Spleen (tissue), 11 donors: ENCODE data around the gene ERCC1. TPM values are rescaled to one million over a fixed set of nuclear protein-coding genes. Genes with fewer than 3 reads are reported as not detected.

Experiments used
- DNase-seq: peaks from one replicate; pipeline ENCODE4 v3.0.0-alpha.2; 2020
- H3K27ac ChIP-seq, 8 donors: fragments of 200-600 bp; sonication (generic) in 7 of 8; 1 replicate in 4 of 8; 2 replicates in 4 of 8; pipeline versions ENCODE4 v1.5.0 to v1.8.0; 2016 to 2021; ENCODE audit warnings: inconsistent platforms in 4 of 8, mild to moderate bottlenecking in 4 of 8, moderate library complexity in 1 of 8
- H3K27me3 ChIP-seq, 7 donors: fragments of 200-600 bp; sonication (generic) in 6 of 7; replicated peaks in 1 of 7; 1 replicate in 4 of 7; 2 replicates in 3 of 7; pipeline versions ENCODE4 v1.5.0 to v1.8.0; 2016 to 2021; ENCODE audit warnings: inconsistent platforms in 3 of 7, mild to moderate bottlenecking in 1 of 7
- H3K36me3 ChIP-seq, 6 donors: fragments of 200-600 bp; sonication (generic) in 5 of 6; 1 replicate in 4 of 6; 2 replicates in 2 of 6; pipeline versions ENCODE4 v1.5.0 to v1.8.0; 2016 to 2021; ENCODE audit warnings: inconsistent platforms in 2 of 6
- H3K4me1 ChIP-seq, 6 donors: fragments of 200-600 bp; sonication (generic) in 5 of 6; 1 replicate in 3 of 6; 2 replicates in 3 of 6; pipeline versions ENCODE4 v1.5.0 to v1.8.0; 2016 to 2021; ENCODE audit warnings: inconsistent platforms in 3 of 6
- H3K4me3 ChIP-seq, 8 donors: fragments of 200-600 bp; sonication (generic) in 7 of 8; 1 replicate in 4 of 8; 2 replicates in 4 of 8; pipeline versions ENCODE4 v1.5.0 to v1.8.0; 2016 to 2021; ENCODE audit warnings: inconsistent platforms in 4 of 8, mild to moderate bottlenecking in 4 of 8, moderate library complexity in 2 of 8
- H3K9me3 ChIP-seq, 8 donors: fragments of 200-600 bp; sonication (generic) in 7 of 8; 1 replicate in 4 of 8; 2 replicates in 4 of 8; pipeline versions ENCODE4 v1.5.0 to v1.8.0; 2016 to 2021; ENCODE audit warnings: inconsistent platforms in 4 of 8
- POLR2A ChIP-seq, 3 donors: fragments of 450-650 bp; IDR thresholded peaks; one replicate each; pipeline ENCODE4 v1.5.1; 2017; ENCODE audit warnings: antibody characterized with exemption in 3 of 3, mild to moderate bottlenecking in 1 of 3
- POLR2AphosphoS5 ChIP-seq, 3 donors: sonication (generic); formaldehyde crosslinking; IDR thresholded peaks; one replicate each; pipeline ENCODE4 v1.5.1; 2017; ENCODE audit warnings: antibody characterized with exemption in 3 of 3
- WGBS, 5 donors: extraction: QIAGEN DNeasy Blood & Tissue Kit in 3 of 5; methylation state at CpG; one replicate each; pipeline versions ENCODE4 v1.1.5 to v1.1.7; 2013 to 2018; 5-methylcytosine and 5-hydroxymethylcytosine counted together
- intact Hi-C: fragments of 100-400 bp; cut with DNase I; formaldehyde crosslinking; loops from one replicate; pipeline ENCODE4 v1.15.0; 2023; ENCODE audit warnings: low total_unique reads
- polyA plus RNA-seq, 3 donors: library from polyadenylated mRNA; stranded (reverse); fragments of 200-250 nt; gene quantifications; one replicate each; pipeline ENCODE4 v1.2.1, GENCODE V29; 2013
- total RNA-seq, 7 donors: library from RNA; depleted of rRNA in 3 of 7; stranded (reverse); fragments of >200 nt in 3 of 7; fragmentation: NEBNext Ultra II Directional in 4 of 7; extraction: Animal tissue kit (Norgen Biotek cat#: 25700) in 4 of 7; gene quantifications; one replicate each; pipeline versions ENCODE4 v1.1.0 to v1.2.1, GENCODE V29; 2016 to 2021
- TF ChIP-seq, protein P1 (sequence below), 11 experiments: fragments of 200-600 bp in 7 of 11; fragments of 450-650 bp in 4 of 11; sonication (generic) in 4 of 11; IDR thresholded peaks in 8 of 11; conservative IDR thresholded peaks in 3 of 11; 1 replicate in 7 of 11; 2 replicates in 4 of 11; pipeline versions ENCODE4 v1.4.0 to v1.8.0; 2016 to 2021; ENCODE audit warnings: antibody characterized with exemption in 11 of 11, inconsistent platforms in 4 of 11, mild to moderate bottlenecking in 1 of 11
- donor health status: healthy with polysubstance abuse.
- donor health status: DM: no; HTN: no; CAD: no; lungs with moderate emphysema.
- donor health status: DM: no; HTN: no; CAD: no.
- donor health status: Bipolar disorder and iron deficiency.
- donor health status: healthy.
- donor health status: DM: no; HTN: no; CAD: no.
- donor health status: DM: yes; HTN: yes; CAD: no.

Gene ERCC1
- total and polyA plus RNA-seq, 10 donors, result 45.3 to 69.4 (median 54.1) TPM

DNA sequence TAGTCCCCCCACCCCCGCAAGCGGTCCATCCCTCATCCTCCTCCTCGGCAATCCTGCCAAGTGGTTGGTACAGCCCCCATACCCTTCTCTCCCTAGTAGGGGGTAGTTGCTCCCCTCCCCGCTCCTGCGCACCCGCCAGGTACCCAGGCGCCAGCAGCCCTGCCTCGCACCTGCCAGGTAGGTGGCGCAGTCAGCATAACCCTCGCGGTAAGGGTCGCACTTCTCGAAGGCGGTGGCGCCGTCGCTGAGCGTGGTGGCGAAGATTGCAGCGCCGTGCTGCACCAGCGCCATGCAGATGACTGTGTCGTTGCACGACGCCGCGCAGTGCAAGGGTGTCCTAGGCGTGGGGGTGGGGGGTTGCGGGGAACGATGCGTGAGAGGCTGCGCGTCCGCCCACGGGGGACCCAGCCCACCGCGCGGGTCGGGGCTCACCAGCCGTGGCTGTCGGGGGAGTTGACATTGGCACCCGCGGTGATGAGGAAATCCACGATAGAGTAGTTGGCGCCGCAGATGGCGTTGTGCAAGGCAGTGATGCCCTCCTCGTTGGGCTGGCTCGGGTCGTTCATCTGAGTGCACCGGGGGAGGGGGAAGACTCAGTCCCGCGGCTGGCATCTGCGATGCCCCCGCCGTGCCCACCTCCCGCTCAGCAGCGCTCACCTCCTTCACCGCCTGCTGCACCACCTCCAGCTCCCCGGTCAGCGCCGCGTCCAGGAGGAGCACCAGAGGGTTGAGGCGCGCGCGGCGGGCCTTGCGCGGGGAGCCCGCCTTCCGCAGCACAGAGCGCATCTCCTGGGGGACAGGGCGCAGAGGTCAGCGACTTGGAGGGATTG is 38.1 kb downstream of the ERCC1 start:
- 11 to 17% (median 13%) methylated on average over 45 to 75 of the region's 75 CpGs for WGBS, 5 donors
- Histone ChIP-seq H3K27me3 (peaks cover 4 to 47% (median 31%) of the 10 kb centered on the region in 7 donors), H3K4me3 (peak overlapping the region in 1 of 8 donors; percentile 17), H3K4me1 (peaks cover 0 to 11% (median 2%) of the 10 kb centered on the region in 6 donors), H3K27ac (no peak overlapping the region), H3K36me3 (no peaks in the 10 kb centered on the region), H3K9me3 (no peaks in the 10 kb centered on the region)
- no peak for DNase-seq
- peak in 1 of 3 donors; percentile 48 for TF ChIP-seq POLR2AphosphoS5 (IDR thresholded peaks at IDR 0.05)
- TF ChIP-seq, protein P1, sequence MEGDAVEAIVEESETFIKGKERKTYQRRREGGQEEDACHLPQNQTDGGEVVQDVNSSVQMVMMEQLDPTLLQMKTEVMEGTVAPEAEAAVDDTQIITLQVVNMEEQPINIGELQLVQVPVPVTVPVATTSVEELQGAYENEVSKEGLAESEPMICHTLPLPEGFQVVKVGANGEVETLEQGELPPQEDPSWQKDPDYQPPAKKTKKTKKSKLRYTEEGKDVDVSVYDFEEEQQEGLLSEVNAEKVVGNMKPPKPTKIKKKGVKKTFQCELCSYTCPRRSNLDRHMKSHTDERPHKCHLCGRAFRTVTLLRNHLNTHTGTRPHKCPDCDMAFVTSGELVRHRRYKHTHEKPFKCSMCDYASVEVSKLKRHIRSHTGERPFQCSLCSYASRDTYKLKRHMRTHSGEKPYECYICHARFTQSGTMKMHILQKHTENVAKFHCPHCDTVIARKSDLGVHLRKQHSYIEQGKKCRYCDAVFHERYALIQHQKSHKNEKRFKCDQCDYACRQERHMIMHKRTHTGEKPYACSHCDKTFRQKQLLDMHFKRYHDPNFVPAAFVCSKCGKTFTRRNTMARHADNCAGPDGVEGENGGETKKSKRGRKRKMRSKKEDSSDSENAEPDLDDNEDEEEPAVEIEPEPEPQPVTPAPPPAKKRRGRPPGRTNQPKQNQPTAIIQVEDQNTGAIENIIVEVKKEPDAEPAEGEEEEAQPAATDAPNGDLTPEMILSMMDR (IDR thresholded peaks at IDR 0.05 in 8 of 11, conservative IDR thresholded peaks at IDR 0.05 in 3 of 11), result no peak
- intact Hi-C loops, result no loop called here

DNA sequence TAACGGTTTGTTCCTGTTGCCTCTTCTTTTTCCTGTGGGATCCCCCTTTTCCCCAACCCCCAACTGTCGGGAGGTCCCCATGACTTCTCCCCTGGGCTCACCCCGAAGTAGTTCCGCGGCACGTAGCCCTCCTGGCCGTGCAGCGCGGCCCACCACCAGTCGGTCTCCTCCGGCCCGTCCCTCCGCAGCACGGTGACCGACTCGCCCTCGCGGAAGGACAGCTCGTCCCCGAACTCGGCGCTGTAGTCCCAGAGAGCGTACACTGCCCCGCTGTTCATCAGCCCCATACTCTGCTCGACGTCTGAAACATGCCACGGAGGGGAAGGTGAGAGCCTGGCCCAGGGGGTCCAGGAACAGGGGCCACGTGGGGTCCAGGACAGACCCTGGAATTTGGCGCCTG is 41.3 kb downstream of the ERCC1 start:
- intact Hi-C loops, result no loop called here
- 81 to 90% (median 89%) methylated on average over 29 of the region's 29 CpGs for WGBS, 5 donors
- H3K4me1 ChIP-seq, result peaks cover 0 to 11% (median 2%) of the 10 kb centered on the region in 6 donors
- H3K27ac ChIP-seq, result no peak overlapping the region
- H3K27me3 ChIP-seq, result peaks cover 4 to 42% (median 31%) of the 10 kb centered on the region in 7 donors
- DNase-seq, result no peak
- no peak overlapping the region for H3K4me3 ChIP-seq
- TF ChIP-seq, protein P1 (IDR thresholded peaks at IDR 0.05 in 8 of 11, conservative IDR thresholded peaks at IDR 0.05 in 3 of 11), result no peak
- TF ChIP-seq POLR2AphosphoS5 (IDR thresholded peaks at IDR 0.05) (no peak), POLR2A (IDR thresholded peaks at IDR 0.05) (no peak)
- no peaks in the 10 kb centered on the region for H3K36me3 ChIP-seq
- H3K9me3 ChIP-seq, result no peaks in the 10 kb centered on the region

DNA sequence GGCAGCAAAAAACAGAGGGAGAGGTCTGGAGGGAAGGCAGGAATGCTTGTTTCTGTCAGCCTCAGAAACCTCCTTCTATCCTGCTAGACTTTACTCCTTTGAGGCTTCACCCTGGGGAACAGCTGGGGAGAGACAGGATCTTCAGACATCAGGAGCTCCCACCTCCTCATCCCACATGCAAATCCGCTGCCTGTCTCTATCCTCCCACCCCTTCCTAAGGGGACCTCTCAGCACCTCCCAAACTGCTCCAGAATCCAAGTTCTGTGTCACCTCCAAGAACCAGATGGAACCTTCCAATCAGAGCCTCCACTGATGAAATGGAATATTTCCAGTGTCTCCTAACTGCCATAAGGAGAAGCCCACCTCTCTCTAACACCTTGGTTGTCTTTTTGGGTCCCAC is 43.6 kb downstream of the ERCC1 start:
- Histone ChIP-seq H3K4me3 (no peak overlapping the region), H3K9me3 (no peaks in the 10 kb centered on the region), H3K27me3 (peaks cover 3 to 19% (median 11%) of the 10 kb centered on the region in 7 donors), H3K27ac (no peak overlapping the region), H3K4me1 (peaks cover 0 to 9% (median 0%) of the 10 kb centered on the region in 6 donors), H3K36me3 (no peaks in the 10 kb centered on the region)
- TF ChIP-seq POLR2A (IDR thresholded peaks at IDR 0.05), result no peak
- no peak for TF ChIP-seq POLR2AphosphoS5 (IDR thresholded peaks at IDR 0.05)
- TF ChIP-seq, protein P1 (IDR thresholded peaks at IDR 0.05 in 8 of 11, conservative IDR thresholded peaks at IDR 0.05 in 3 of 11), result no peak
- DNase-seq, result no peak
- 64 to 100% (median 74%) methylated on average over 1 of the region's 1 CpG for WGBS, 5 donors
- intact Hi-C loops, result no loop called here

DNA sequence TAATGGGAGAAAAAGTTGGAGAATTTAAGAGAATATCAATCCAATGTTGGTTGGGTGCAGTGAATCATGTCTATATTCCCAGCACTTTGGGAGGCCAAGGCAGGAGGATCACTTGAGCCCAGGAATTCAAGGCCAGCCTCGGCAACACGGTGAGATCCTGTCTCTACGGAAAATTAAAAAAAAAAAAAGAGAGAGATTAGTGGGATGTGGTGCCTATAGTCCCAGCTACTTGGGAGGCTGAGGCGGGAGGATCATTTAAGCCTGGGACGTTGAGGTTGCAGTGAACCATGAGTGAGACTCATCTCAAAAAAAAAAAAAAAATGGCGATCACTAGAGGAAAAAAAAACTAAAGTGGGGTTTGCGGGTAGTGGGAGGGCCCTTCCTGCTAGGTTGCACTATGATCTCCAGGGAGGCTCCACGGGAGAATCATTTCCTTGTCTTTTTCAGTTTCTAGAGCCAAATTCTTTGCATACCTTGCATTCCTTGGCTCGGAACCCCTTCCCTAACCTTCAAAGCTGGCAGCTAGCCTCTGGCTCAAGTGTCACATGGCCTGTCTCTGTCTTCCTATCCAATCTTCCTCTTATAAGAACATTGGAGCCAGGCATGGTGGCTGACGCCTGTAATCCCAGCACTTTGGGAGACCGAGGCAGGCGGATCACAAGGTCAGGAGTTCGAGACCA is 47.5 kb downstream of the ERCC1 start:
- no peak for DNase-seq
- TF ChIP-seq, protein P1 (IDR thresholded peaks at IDR 0.05 in 8 of 11, conservative IDR thresholded peaks at IDR 0.05 in 3 of 11), result no peak
- TF ChIP-seq POLR2AphosphoS5 (IDR thresholded peaks at IDR 0.05), result peak in 1 of 3 donors; percentile 19
- H3K27ac ChIP-seq, result peak overlapping the region in 3 of 8 donors; percentile 3 to 32 (median 31)
- H3K4me3 ChIP-seq, result no peak overlapping the region
- no peaks in the 10 kb centered on the region for H3K9me3 ChIP-seq
- H3K27me3 ChIP-seq, result no peaks in the 10 kb centered on the region
- 51 to 69% (median 64%) methylated on average over 10 to 13 of the region's 13 CpGs for WGBS, 5 donors
- no peaks in the 10 kb centered on the region for H3K36me3 ChIP-seq
- intact Hi-C loops, result no loop called here
- peaks cover 0 to 12% (median 2%) of the 10 kb centered on the region in 6 donors for H3K4me1 ChIP-seq
